ENCODE results near the gene CCDC112.
"Not testable (repeated sequence)": the region's sequence is repeated elsewhere in the genome, so short reads cannot be mapped to it uniquely, and the experiment has no call there.

CCDC112 gene

GRCh38 chr5:115296124-115297022, at the start of gene CCDC112:
CCDC112 (minus strand) TSS chr5:115296654; CDS start chr5:115296543, 111 bp downstream.
- DNase-seq: peak; percentile 64

DNA sequence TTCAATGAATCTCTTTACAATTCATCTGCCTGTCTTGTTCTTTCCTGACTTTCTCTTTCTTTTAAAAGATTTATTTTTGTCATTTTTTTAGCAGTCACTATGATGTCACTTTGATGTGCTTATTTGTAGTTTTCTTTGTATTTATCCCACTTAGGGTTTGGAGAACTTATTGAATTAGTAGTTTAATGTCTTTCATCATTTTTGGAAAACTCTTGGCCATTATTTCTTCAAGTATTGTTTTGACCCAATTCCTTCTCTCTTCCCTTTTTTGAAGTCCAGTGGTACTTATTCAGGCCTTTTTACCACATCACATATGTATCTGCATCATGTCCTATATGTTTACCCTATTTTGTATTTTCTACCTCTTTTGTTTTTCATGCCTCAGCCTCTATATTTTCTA, 48.9 kb upstream of the CCDC112 start:
- DNase-seq: no peak

DNA sequence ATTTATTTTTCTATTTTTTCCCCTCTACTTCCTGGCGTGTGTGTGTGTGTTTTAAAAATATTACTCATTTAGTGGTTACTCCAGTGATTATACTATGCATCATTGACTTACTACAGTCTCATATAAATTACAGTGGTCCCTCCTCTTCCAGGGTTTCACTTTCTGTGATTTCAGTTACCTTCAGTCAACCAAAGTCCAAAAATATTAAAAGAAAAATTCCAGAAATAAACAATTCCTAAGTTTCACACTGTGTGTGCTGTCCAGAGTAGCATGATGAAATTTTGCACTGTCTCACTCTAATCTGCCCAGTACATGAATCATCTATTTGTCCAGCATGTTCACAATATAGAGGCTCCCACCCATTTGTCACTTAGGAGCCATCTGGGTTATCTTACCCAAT, 47.4 kb upstream of the CCDC112 start:
- DNase-seq: no peak

- DNase-seq: no peak
Observed at GRCh38 chr5:115342590-115343377, 46.3 kb upstream of the CCDC112 start.

- DNase-seq: no peak
Observed at GRCh38 chr5:115341745-115342144, 45.3 kb upstream of the CCDC112 start.

- no peak for DNase-seq
Observed at GRCh38 chr5:115338851-115339250, 42.4 kb upstream of the CCDC112 start.

GRCh38 chr5:115337882-115338281, 41.4 kb upstream of the CCDC112 start:
- DNase-seq: no peak

- DNase-seq: no peak
Observed at GRCh38 chr5:115336964-115337363, 40.5 kb upstream of the CCDC112 start.

DNA sequence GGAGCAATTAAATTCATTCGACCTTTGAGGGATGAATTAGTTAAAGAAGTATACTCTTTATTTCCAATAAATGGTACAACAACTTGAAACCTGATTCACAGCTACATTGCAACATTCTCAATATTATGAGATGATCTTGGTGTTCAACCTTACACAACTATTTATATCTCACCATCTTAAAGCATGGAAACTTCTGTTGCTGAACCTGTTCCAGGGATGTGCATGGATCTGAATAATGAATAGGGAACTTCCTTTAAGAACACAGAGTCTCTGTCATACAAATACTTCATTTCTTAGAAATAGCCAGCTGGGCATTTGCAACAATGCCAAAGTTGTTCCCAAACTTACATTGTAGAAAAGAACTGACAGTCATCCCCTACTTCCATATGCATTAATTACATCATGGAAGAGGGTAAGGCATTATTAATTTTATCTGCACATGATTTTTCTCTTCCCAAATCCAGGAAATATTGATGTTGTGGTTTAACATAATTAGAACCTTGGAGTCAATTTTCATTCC, 39.8 kb upstream of the CCDC112 start:
- no peak for DNase-seq

- DNase-seq: no peak
Observed at GRCh38 chr5:115335301-115335700, 38.8 kb upstream of the CCDC112 start.

GRCh38 chr5:115333164-115333563, 36.7 kb upstream of the CCDC112 start:
- no peak for DNase-seq

DNA sequence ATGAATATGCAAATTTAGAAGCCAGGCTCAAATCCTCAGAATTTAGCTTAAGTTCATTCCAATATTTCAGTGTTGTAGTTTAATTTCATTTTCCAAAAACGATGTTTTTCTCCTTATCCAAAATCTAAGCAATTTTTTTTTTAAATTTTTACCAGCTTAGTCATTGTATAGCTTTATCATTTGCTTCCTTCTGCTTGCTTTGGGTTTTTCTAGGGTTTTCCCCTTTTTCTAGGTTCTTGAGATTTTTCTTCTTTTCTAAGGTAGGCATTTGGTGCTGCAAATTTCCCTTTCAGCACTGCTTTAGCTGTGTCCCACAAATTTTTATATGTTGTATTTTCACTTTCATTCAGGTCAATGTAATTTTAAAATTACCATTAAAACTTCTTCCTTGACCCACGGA, 34.4 kb upstream of the CCDC112 start:
- DNase-seq: no peak

- no peak for DNase-seq
Observed at GRCh38 chr5:115329475-115329874, 33.0 kb upstream of the CCDC112 start.

GRCh38 chr5:115328617-115329274, 32.3 kb upstream of the CCDC112 start:
- DNase-seq: not testable (repeated sequence)

- no peak for DNase-seq
Observed at GRCh38 chr5:115325296-115325959, 29.0 kb upstream of the CCDC112 start.

- no peak for DNase-seq
Observed at GRCh38 chr5:115324021-115324420, 27.6 kb upstream of the CCDC112 start.

GRCh38 chr5:115322729-115323128, 26.3 kb upstream of the CCDC112 start:
- DNase-seq: no peak

DNA sequence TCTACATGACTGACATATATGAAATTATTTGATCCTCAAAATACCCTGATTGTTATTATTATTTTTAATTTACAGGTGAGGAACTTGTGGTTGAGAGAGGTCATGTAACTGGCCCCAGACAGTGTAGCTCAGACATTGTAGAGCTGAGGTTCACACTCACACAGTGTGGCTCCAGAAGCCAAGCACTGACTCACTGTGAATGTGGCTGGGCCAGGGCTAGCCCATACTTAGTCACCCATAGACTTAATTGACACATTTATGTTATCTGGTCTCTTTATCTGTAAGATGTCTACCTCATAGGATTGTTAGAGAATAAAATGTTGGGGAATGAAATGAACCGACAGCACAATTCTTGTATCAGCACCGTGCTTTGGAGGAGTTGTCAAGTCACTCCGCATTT, 24.9 kb upstream of the CCDC112 start:
- no peak for DNase-seq

DNA sequence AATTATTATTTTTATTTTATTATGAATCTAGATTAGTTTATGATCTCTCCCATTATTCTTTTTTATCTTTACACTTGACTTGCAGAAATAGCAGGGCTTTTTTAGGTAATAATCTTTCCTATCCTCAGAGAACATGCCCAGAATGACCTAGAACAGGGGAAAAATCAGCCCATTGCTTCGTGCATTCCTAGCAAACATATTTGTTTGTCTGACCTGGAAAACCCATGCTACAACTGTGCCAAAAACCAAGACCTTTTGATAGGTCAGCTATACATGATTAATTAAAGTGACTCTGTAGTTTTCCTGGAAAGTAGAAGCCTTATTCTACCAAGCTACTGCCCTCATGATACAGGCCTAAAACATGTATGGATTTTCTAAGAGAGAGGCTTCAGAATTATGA, 24.1 kb upstream of the CCDC112 start:
- DNase-seq: no peak

DNA sequence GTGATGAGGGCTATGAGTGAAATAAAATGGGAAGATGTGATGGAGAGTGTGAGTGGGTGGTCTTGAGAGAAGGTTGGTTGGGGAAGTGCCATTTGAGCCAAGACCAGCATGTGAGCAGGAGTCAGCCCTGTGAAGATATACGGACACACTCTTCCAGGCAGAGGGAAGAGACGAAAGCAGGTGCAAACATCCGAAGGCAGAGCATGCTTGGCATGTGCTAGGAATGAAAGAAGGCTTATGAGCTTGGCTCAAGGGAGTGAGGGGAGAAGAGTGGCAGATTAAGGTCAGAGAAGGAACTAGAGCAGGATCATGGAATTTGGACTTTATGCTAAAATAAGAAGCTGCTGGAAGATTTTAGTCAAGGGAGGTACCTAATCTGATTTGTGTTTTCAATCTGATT, 23.6 kb upstream of the CCDC112 start:
- no peak for DNase-seq

- no peak for DNase-seq
Observed at GRCh38 chr5:115319007-115319406, 22.6 kb upstream of the CCDC112 start.

GRCh38 chr5:115317736-115318135, 21.3 kb upstream of the CCDC112 start:
- DNase-seq: no peak

GRCh38 chr5:115317320-115317719, 20.9 kb upstream of the CCDC112 start:
- no peak for DNase-seq
